Pancreas (tissue), 10 donors: Measurements from ENCODE around the gene TMEM31. TPM values are rescaled to one million over a fixed set of nuclear protein-coding genes. Genes with fewer than 3 reads are reported as not detected.

ENCODE experiments used
- ATAC-seq, 4 donors: fragments of 200-7000 bp; cut with Tn5 transposase; one replicate each; pipeline versions ENCODE4 v1.8.0 to v1.9.1; 2020; ENCODE audit warnings: mild to moderate bottlenecking in 4 of 4, moderate library complexity in 4 of 4
- DNase-seq, 6 donors: peaks; one replicate each; pipeline ENCODE4 v3.0.0-alpha.2; 2020
- FAIRE-seq: peaks from 2 replicates; lab custom pipeline; 2012; peaks lifted over from hg19 to GRCh38; lab: Jason Lieb, UNC
- H3K27ac ChIP-seq, 4 donors: fragments of 200-600 bp; sonication (generic); 1 replicate in 3 of 4; 2 replicates in 1 of 4; pipeline versions ENCODE4 v1.5.0 to v1.8.0; 2020
- H3K27me3 ChIP-seq, 4 donors: fragments of 200-600 bp; one replicate each; pipeline ENCODE4 v1.8.0; 2021
- H3K36me3 ChIP-seq, 3 donors: fragments of 200-600 bp; sonication (generic) in 1 of 3; one replicate each; pipeline versions ENCODE4 v1.5.0 to v1.8.0; 2020 to 2021
- H3K4me1 ChIP-seq, 3 donors: fragments of 200-600 bp; one replicate each; pipeline ENCODE4 v1.8.0; 2021
- H3K4me3 ChIP-seq, 4 donors: fragments of 200-600 bp; sonication (generic) in 2 of 4; one replicate each; pipeline versions ENCODE4 v1.5.0 to v1.8.0; 2020 to 2021
- H3K9me3 ChIP-seq, 4 donors: fragments of 200-600 bp; one replicate each; pipeline ENCODE4 v1.8.0; 2021
- WGBS, 2 donors: extraction: QIAGEN DNeasy Blood & Tissue Kit; methylation state at CpG; one replicate each; pipeline ENCODE4 v1.1.7; 2013; 5-methylcytosine and 5-hydroxymethylcytosine counted together
- intact Hi-C, 3 donors: fragments of 100-400 bp; cut with DNase I; formaldehyde crosslinking; loops; one replicate each; pipeline versions ENCODE4 v1.11.1 to v1.14.2; 2022
- polyA plus RNA-seq, 2 donors: library from polyadenylated mRNA; stranded (reverse); fragments of 200-250 nt; gene quantifications; one replicate each; pipeline ENCODE4 v1.2.3, GENCODE V29; 2013
- total RNA-seq, 6 donors: library from RNA; stranded (reverse); fragmentation: NEBNext Ultra II Directional in 4 of 6; extraction: Animal tissue kit (Norgen Biotek cat#: 25700) in 4 of 6; gene quantifications; one replicate each; pipeline versions ENCODE4 v1.2.1 to v1.2.4, GENCODE V29; 2021 to 2023
- TF ChIP-seq, protein P1 (sequence below), 4 donors: fragments of 200-600 bp; sonication (generic) in 3 of 4; IDR thresholded peaks; one replicate each; pipeline versions ENCODE4 v1.5.0 to v1.8.0; 2021; ENCODE audit warnings: antibody characterized with exemption in 4 of 4
- donor health status: healthy with polysubstance abuse.
- donor health status: DM: no; HTN: no; CAD: no; lungs with moderate emphysema.
- donor health status: DM: no; HTN: no; CAD: no.
- donor health status: control.
- donor health status: control.
- donor health status: Bipolar disorder and iron deficiency.
- donor health status: DM: yes; HTN: yes; CAD: no.
- donor health status: DM: no; HTN: no; CAD: no.
- donor health status: DM: no; HTN: no; CAD: no.
- donor health status: DM: yes; HTN: yes; CAD: no.

The TMEM31 gene
- total and polyA plus RNA-seq, 8 donors: 0.35 TPM; not detected in 7

- DNase-seq (no peak), FAIRE-seq (no peak), ATAC-seq (no peak)
- Histone ChIP-seq H3K36me3 (no peaks in the 10 kb centered on the region), H3K27me3 (peaks cover 0 to 11% (median 1%) of the 10 kb centered on the region in 4 donors), H3K4me3 (no peak overlapping the region), H3K9me3 (no peaks in the 10 kb centered on the region), H3K4me1 (no peaks in the 10 kb centered on the region), H3K27ac (no peak overlapping the region)
- intact Hi-C loops: no loop called here
- TF ChIP-seq, protein P1, sequence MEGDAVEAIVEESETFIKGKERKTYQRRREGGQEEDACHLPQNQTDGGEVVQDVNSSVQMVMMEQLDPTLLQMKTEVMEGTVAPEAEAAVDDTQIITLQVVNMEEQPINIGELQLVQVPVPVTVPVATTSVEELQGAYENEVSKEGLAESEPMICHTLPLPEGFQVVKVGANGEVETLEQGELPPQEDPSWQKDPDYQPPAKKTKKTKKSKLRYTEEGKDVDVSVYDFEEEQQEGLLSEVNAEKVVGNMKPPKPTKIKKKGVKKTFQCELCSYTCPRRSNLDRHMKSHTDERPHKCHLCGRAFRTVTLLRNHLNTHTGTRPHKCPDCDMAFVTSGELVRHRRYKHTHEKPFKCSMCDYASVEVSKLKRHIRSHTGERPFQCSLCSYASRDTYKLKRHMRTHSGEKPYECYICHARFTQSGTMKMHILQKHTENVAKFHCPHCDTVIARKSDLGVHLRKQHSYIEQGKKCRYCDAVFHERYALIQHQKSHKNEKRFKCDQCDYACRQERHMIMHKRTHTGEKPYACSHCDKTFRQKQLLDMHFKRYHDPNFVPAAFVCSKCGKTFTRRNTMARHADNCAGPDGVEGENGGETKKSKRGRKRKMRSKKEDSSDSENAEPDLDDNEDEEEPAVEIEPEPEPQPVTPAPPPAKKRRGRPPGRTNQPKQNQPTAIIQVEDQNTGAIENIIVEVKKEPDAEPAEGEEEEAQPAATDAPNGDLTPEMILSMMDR (IDR thresholded peaks at IDR 0.05): no peak
Measured at GRCh38 chrX:103737696-103738095, 27.0 kb downstream of the TMEM31 start.

- FAIRE-seq: no peak
Measured at GRCh38 chrX:103739421-103739820, 28.7 kb downstream of the TMEM31 start.

GRCh38 chrX:103741879-103742278, 31.2 kb downstream of the TMEM31 start:
- FAIRE-seq: no peak
- no peak for ATAC-seq

More at GRCh38 chrX:103739421-103739820, 28.7 kb downstream of the TMEM31 start:
- WGBS, 2 donors: 75 to 91% methylated on average over 1 of the region's 1 CpG
- H3K27ac ChIP-seq: no peak overlapping the region
- no peaks in the 10 kb centered on the region for H3K36me3 ChIP-seq
- TF ChIP-seq, protein P1 (IDR thresholded peaks at IDR 0.05): no peak
- no peaks in the 10 kb centered on the region for H3K9me3 ChIP-seq
- intact Hi-C loops: no loop called here
- H3K27me3 ChIP-seq: peaks cover 0 to 10% (median 0%) of the 10 kb centered on the region in 4 donors
- ATAC-seq: no peak
- no peak overlapping the region for H3K4me3 ChIP-seq
- DNase-seq: no peak
- no peaks in the 10 kb centered on the region for H3K4me1 ChIP-seq

GRCh38 chrX:103742339-103742738, 31.6 kb downstream of the TMEM31 start:
- H3K27me3 ChIP-seq: peaks cover 0 to 11% (median 0%) of the 10 kb centered on the region in 4 donors
- no peaks in the 10 kb centered on the region for H3K4me1 ChIP-seq
- FAIRE-seq (no peak), DNase-seq (no peak), ATAC-seq (no peak)
- H3K9me3 ChIP-seq: no peaks in the 10 kb centered on the region
- TF ChIP-seq, protein P1 (IDR thresholded peaks at IDR 0.05): no peak
- no peak overlapping the region for H3K27ac ChIP-seq
- intact Hi-C loops: no loop called here
- WGBS, 2 donors: 71 to 84% methylated on average over 6 of the region's 6 CpGs
- no peaks in the 10 kb centered on the region for H3K36me3 ChIP-seq
- H3K4me3 ChIP-seq: no peak overlapping the region

More at GRCh38 chrX:103741879-103742278, 31.2 kb downstream of the TMEM31 start:
- DNase-seq: no peak
- TF ChIP-seq, protein P1 (IDR thresholded peaks at IDR 0.05): no peak
- peaks cover 0 to 11% (median 0%) of the 10 kb centered on the region in 4 donors for H3K27me3 ChIP-seq
- no peak overlapping the region for H3K4me3 ChIP-seq
- H3K4me1 ChIP-seq: no peaks in the 10 kb centered on the region
- WGBS, 2 donors: 75 to 79% methylated on average over 1 of the region's 1 CpG
- no peak overlapping the region for H3K27ac ChIP-seq
- H3K36me3 ChIP-seq: no peaks in the 10 kb centered on the region
- no peaks in the 10 kb centered on the region for H3K9me3 ChIP-seq
- intact Hi-C loops: no loop called here

DNA sequence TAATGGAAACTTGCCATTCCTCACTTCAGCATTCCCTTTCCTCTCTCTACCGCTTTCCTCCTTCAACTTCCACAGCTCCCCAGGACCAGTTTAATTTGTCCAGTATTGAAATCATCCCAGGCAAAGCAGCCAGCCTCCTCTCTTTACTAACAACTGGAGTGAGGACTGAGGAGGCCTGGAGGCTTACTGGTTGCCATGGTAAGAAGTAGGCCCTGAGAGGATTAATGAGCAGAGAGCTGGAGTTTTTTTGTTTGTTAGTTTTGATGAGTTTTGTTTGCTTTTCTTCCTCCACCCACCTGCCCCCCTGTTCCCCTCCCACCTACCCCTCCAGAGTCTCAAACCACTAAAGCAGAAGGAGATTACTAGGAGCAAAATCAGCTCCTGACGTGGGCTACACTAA, 36.5 kb downstream of the TMEM31 start:
- ATAC-seq (no peak), FAIRE-seq (no peak), DNase-seq (no peak)
- Histone ChIP-seq H3K4me1 (no peaks in the 10 kb centered on the region), H3K9me3 (no peaks in the 10 kb centered on the region), H3K4me3 (no peak overlapping the region), H3K27me3 (peaks cover 0 to 11% (median 0%) of the 10 kb centered on the region in 4 donors), H3K27ac (no peak overlapping the region), H3K36me3 (no peaks in the 10 kb centered on the region)
- intact Hi-C loops: no loop called here
- 85 to 90% methylated on average over 2 of the region's 2 CpGs for WGBS, 2 donors
- TF ChIP-seq, protein P1 (IDR thresholded peaks at IDR 0.05): no peak
